LNCAP (cell line): ENCODE results near the gene CLINT1.

Source experiments
- TF ChIP-seq, protein P1 (sequence below): fragments of 450-650 bp; IDR thresholded peaks from 2 replicates; pipeline ENCODE4 v1.5.1; 2017; ENCODE audit warnings: mild to moderate bottlenecking

CLINT1 gene

DNA sequence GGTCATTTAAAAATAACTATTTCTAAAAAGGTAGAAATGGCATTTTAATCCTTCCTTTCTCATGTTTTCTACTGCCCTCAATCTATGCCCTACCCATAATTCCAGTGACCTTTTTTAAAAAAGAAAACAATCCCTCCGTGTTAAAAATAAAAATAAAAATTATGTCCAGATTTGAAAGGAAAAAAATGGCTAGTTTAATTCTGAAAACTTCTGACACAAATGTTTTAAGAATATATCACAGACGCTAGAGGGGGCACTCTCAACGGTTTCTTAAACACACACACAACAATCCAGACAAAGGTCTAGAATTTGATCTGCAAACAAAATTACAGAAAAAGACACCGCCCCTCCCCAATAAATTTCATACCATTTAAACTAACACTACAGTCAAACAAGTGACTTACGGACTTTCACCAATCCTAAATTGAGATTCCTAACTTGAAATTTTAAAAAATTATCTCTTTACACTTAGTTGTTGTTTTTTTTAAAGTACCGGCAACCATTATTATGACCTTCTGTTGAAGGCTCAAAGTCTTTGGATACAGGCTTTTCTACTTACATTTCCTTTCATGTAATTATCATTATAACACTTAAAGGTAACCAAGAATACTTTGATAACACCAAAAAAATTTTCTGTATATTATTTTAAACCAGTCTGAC is 38.2 kb downstream of the CLINT1 start:
- TF ChIP-seq, protein P1, sequence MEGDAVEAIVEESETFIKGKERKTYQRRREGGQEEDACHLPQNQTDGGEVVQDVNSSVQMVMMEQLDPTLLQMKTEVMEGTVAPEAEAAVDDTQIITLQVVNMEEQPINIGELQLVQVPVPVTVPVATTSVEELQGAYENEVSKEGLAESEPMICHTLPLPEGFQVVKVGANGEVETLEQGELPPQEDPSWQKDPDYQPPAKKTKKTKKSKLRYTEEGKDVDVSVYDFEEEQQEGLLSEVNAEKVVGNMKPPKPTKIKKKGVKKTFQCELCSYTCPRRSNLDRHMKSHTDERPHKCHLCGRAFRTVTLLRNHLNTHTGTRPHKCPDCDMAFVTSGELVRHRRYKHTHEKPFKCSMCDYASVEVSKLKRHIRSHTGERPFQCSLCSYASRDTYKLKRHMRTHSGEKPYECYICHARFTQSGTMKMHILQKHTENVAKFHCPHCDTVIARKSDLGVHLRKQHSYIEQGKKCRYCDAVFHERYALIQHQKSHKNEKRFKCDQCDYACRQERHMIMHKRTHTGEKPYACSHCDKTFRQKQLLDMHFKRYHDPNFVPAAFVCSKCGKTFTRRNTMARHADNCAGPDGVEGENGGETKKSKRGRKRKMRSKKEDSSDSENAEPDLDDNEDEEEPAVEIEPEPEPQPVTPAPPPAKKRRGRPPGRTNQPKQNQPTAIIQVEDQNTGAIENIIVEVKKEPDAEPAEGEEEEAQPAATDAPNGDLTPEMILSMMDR: peak; percentile 66

DNA sequence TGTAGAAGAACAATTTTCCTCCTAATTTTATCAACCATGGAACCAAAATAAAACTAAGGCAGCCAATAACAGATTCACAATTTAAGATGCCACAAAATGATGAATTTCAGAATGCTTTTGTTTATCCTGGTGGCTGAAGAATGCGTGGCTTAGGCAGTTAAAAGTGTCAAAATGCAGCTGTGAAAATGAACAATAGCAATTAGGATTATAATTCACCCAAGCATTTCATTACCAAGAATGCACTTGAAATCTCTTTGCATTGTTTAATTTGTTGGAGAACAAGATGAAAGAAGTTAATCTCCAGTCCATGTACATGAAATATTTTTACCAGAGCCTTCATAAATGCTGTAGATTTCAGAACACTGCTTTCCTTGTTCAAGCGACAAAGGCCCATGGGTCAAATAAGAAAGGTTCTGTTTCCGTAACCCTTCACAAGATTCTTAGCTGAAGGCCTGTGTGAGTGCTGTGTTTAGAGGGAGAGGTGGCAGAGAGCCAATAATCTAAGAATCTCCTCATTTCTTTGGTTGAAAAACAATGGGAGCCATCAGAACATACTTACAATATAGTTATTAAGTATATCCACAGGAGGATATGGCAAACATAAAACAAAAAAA is 39.3 kb downstream of the CLINT1 start:
- TF ChIP-seq, protein P1: no peak

DNA sequence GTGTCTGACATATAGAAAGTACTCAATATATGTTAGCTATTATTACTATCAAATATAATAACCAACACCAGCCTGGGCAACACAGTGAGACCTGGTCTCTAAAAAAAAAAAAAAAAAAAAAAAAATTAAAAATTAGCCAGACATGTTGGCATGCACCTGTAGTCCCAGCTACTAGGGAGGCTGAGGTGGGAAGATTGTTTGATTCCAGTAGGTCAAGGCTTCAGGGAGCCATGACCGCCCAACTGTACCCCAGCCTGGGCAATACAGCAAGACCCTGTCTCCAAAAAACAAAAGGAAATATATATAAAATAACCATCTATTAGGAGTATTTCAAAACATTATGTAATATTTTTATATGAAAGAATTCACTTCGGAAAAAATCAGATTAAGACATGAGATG is 40.6 kb downstream of the CLINT1 start:
- TF ChIP-seq, protein P1: no peak

DNA sequence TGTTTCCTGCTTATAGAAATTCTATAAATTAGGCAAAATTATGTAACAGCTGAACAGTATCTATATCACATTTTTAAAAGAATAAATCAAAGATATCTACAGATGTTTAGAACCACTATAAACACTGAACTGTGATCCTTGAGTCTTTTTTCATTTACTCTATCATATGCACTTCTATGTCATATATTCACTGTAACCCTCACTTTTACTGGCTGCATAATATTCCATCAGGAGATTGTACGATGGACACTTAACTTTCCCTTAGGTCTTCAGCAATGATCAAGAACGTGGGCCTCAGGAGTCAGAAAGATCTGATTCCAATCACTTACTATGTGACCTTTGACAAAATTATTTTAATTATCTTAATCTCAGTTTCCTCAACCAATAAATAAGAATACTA is 41.0 kb downstream of the CLINT1 start:
- TF ChIP-seq, protein P1: no peak

DNA sequence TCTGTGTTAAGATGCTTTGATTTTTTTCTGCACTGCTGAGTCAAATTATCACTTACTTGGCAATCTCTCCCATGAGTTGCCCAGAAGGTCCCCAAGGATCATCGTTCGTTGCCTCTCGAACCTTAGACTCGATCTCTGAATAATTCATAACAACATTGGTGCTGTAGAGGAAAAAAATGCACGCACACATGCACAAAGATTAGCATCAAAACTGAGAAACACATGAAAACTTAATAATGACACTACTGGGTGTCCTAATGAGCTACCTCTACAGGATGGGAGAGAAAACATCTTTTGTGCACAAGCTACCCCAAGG is 41.6 kb downstream of the CLINT1 start:
- TF ChIP-seq, protein P1: no peak

DNA sequence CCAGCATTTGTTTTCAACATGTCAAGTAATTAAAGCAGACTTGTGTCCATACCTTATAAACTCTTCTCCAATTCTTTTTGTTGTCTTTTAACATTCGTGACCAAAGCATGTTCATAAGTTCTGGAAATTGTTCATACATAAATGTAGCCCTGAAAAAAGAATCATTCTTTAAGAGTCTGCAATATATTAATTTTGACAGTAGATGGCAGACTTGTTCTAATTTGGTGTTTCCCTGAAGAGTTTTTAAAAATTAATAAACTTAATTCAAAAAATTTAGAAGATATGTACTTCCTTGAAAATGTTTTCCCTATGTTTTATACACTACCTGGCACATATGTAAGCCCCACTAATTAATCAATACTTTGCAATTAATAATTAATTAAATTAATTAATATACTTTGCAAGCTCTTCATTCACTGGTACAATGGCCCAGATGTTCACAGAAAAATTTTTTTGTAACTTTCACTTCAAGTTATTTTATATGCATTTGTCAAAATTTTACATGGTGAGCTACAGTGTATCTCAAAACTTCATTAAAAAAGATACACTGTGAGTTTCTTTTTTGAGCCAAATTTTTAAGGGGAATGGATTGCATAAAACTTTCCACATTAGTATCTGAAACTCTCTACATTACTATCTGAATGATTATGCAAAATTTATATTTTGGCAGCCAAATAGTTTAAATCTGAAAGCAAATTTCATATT is 42.1 kb downstream of the CLINT1 start:
- TF ChIP-seq, protein P1: peak; percentile 62

DNA sequence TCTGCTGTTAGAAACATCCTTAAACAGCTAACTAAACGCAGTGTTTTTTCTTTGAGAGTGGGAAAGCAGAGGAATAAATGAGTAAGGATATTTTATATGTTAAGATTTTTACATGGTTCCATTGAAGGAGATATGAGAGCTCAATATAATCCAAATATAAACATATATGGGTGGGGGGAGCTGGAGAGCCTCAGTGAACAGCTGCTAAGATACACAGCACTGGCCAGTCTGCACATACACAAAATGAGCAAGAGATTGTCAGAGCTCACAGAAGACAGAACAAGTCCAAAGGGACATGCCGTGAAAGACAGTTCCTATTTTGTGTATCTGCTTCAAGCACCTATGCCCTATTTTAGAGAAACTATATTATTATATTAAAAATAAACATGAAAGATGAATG is 46.9 kb downstream of the CLINT1 start:
- TF ChIP-seq, protein P1: no peak
